Left ventricle myocardium inferior (tissue), 1 donor: Measurements from ENCODE around the gene OR8D2. TPM values are rescaled to one million over a fixed set of nuclear protein-coding genes. Genes with fewer than 3 reads are reported as not detected.

Source experiments
- DNase-seq: peaks from one replicate; pipeline ENCODE4 v3.0.0-alpha.2; 2020
- H3K27ac ChIP-seq: fragments of 200-600 bp; replicated peaks from 2 replicates; pipeline ENCODE4 v1.8.0; 2021
- H3K27me3 ChIP-seq: fragments of 200-600 bp; 2 replicates; pipeline ENCODE4 v1.8.0; 2021; ENCODE audit warnings: low read depth
- H3K36me3 ChIP-seq: fragments of 200-600 bp; 2 replicates; pipeline ENCODE4 v1.8.0; 2021
- H3K4me1 ChIP-seq: fragments of 200-600 bp; 2 replicates; pipeline ENCODE4 v1.8.0; 2021
- H3K4me3 ChIP-seq: fragments of 200-600 bp; 2 replicates; pipeline ENCODE4 v1.8.0; 2021; ENCODE audit warnings: mild to moderate bottlenecking, moderate library complexity
- H3K9me3 ChIP-seq: fragments of 200-600 bp; replicated peaks from 2 replicates; pipeline ENCODE4 v1.8.0; 2021
- intact Hi-C: fragments of 100-400 bp; cut with micrococcal nuclease; formaldehyde crosslinking; loops from one replicate; pipeline ENCODE4 v1.11.0; 2022
- total RNA-seq: library from RNA; stranded (reverse); fragmentation: NEBNext Ultra II Directional; extraction: Animal tissue kit (Norgen Biotek cat#: 25700); gene quantifications from one replicate; pipeline ENCODE4 v1.2.1, GENCODE V29; 2021
- TF ChIP-seq, protein P1 (sequence below): fragments of 200-600 bp; IDR thresholded peaks from 2 replicates; pipeline ENCODE4 v1.8.0; 2021; ENCODE audit warnings: antibody characterized with exemption, mild to moderate bottlenecking, borderline replicate concordance
- donor health status: DM: no; HTN: yes; CAD: no; lungs with severe emphysema.

Gene OR8D2
- total RNA-seq, 1 donor from 2014 or later, result not detected

DNA sequence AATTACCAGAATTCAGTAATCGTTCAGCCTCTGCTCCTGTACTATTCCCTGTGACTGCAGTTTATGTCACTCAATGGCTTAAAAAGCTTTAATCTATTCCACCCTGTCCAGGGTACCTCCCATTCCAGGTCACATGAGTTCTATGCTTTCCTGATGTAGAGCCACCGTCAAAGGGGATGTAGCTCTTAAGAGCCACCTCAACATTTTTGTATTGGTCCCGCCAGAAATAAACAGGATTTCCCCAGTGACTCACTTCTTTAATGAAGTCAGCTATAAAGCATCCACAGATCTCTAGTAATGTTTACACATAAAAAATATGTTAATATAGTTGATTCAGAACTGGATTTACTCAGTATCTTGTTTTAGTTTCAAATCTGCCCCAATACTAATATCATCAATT, 4.9 kb downstream of the OR8D2 start:
- TF ChIP-seq, protein P1, sequence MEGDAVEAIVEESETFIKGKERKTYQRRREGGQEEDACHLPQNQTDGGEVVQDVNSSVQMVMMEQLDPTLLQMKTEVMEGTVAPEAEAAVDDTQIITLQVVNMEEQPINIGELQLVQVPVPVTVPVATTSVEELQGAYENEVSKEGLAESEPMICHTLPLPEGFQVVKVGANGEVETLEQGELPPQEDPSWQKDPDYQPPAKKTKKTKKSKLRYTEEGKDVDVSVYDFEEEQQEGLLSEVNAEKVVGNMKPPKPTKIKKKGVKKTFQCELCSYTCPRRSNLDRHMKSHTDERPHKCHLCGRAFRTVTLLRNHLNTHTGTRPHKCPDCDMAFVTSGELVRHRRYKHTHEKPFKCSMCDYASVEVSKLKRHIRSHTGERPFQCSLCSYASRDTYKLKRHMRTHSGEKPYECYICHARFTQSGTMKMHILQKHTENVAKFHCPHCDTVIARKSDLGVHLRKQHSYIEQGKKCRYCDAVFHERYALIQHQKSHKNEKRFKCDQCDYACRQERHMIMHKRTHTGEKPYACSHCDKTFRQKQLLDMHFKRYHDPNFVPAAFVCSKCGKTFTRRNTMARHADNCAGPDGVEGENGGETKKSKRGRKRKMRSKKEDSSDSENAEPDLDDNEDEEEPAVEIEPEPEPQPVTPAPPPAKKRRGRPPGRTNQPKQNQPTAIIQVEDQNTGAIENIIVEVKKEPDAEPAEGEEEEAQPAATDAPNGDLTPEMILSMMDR, result no peak
- intact Hi-C loops, result no loop called here

DNA sequence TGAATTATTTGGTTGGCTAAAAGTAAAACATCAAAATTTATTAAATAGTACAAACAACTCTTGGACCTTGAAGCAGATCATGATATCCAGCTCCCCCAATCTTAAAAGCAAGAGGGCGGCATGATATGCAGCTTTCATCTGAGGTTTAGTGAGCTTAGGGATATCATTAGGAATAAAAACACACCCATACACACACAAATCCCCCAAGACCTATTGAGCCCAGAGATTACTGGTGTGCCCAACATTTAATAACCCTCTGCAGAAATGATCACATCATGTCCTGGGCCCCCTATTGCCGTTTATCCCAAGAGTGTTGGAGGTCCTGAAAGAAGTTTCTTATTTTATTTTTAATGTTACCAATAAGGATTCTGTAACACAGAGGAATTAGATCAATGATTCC, 6.1 kb downstream of the OR8D2 start, which contains the start of gene OR8D1:
Gene OR8D1 (minus strand): TSS at position 101 of the 400 bp plus-strand sequence. CDS start 3,183 bp downstream, outside the sequence.
- Histone ChIP-seq H3K27ac (no peak within 1 kb of the TSS), H3K27me3 (no peaks in the 10 kb centered on the region), H3K36me3 (no peaks in the 10 kb centered on the region), H3K9me3 (no peaks in the 10 kb centered on the region), H3K4me3 (no peak within 1 kb of the TSS), H3K4me1 (no peaks in the 10 kb centered on the region)
- TF ChIP-seq, protein P1, result no peak
- no peak for DNase-seq
- intact Hi-C loops, result no loop called here

More for the DNA sequence above, 4.9 kb downstream of the OR8D2 start:
- DNase-seq, result no peak
- H3K4me1 ChIP-seq, result no peaks in the 10 kb centered on the region
- H3K27ac ChIP-seq, result no peak overlapping the region
- H3K27me3 ChIP-seq, result peaks cover 8% of the 10 kb centered on the region
- H3K9me3 ChIP-seq, result no peaks in the 10 kb centered on the region
- no peak overlapping the region for H3K4me3 ChIP-seq
- H3K36me3 ChIP-seq, result no peaks in the 10 kb centered on the region

DNA sequence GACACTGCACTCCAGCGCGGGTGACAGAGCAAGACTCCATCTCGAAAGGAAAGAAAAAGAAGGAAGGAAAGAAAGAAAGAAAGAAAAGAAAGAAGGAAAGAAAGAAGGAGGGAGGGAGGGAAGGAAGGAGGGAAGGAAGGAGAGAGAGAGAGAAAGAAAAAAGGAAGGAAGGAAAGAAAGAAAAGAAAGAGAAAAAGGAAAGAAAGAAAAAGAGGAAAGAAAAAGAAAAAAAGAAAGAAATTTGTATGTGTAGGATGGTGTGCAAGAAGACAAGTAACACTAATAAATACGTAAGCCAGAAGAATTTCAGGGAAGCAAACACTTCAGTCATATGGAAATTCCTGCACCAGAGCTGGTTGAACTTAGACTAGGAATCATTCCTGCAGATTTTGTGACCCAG, 6.9 kb downstream of the OR8D2 start:
- H3K36me3 ChIP-seq, result no peaks in the 10 kb centered on the region
- intact Hi-C loops, result no loop called here
- TF ChIP-seq, protein P1, result no peak
- no peaks in the 10 kb centered on the region for H3K9me3 ChIP-seq
- no peak for DNase-seq
- H3K27me3 ChIP-seq, result no peaks in the 10 kb centered on the region
- H3K4me3 ChIP-seq, result no peak overlapping the region
- H3K4me1 ChIP-seq, result no peaks in the 10 kb centered on the region
- no peak overlapping the region for H3K27ac ChIP-seq

DNA sequence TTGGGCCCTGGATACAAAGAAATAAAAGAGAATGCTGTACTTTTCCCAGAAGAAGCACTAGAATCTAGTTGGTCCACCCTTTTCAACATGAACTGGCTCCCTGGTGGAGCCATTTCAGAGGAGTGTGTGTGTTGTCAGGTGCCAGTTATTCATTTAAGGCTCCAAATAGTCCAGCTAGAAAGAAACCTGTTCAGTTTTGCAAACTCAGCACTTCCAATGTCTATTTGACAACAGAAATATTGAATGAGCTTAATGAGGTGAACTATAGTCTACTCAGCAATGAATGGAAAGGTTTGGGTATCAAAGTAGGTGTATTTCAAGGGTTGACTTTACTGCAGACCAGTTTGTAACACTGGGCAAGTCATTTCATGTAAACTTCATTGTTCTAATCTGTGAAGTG, 8.3 kb downstream of the OR8D2 start:
- TF ChIP-seq, protein P1, result no peak

DNA sequence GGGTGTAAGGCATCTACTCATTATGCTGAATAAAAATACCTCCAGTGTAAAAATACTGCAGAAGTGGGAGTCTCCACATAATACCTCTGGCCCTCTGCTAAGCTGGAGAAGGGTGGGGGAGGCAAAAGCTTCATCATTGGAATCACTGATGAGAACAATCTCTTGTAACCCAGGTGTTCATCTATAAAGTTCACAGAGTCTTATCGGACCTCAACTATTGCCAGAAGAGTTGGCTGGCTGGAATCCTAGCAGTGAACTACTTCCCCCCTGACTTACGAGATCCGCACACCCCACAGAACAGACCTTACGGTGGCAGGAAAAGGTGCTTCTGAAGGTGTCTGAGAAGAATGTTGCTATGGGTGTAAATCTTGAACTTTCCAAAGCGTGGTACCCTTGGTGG, 8.7 kb downstream of the OR8D2 start:
- TF ChIP-seq, protein P1, result no peak
- intact Hi-C loops, result no loop called here
- Histone ChIP-seq H3K4me3 (no peak overlapping the region), H3K27me3 (no peaks in the 10 kb centered on the region), H3K27ac (no peak overlapping the region), H3K36me3 (no peaks in the 10 kb centered on the region), H3K9me3 (no peaks in the 10 kb centered on the region), H3K4me1 (no peaks in the 10 kb centered on the region)
- no peak for DNase-seq

More for the DNA sequence above, 8.3 kb downstream of the OR8D2 start:
- Histone ChIP-seq H3K36me3 (no peaks in the 10 kb centered on the region), H3K4me1 (no peaks in the 10 kb centered on the region), H3K9me3 (no peaks in the 10 kb centered on the region), H3K27me3 (no peaks in the 10 kb centered on the region), H3K27ac (no peak overlapping the region), H3K4me3 (no peak overlapping the region)
- DNase-seq, result no peak
- intact Hi-C loops, result no loop called here

DNA sequence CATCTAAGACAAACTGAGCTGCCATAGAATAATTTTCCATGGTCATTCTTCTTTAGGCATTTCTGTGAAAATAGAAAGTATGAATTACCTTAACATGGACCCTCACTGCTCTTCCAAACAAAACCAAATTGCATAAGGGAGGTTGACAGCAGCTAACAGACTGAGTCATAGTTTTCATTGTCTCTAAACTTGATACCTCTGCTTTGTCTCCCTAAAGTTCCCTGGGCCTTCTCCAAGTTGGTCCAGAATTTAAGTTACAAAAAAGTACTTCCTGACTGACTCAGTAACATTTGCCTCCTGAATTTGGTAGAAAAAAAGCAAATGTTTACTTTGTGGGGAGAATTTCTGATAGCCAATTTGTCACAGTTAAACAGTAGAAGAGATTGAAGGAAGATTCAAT, 9.3 kb downstream of the OR8D2 start:
- no peak for DNase-seq
- H3K9me3 ChIP-seq, result no peaks in the 10 kb centered on the region
- no peaks in the 10 kb centered on the region for H3K36me3 ChIP-seq
- H3K4me1 ChIP-seq, result no peaks in the 10 kb centered on the region
- no peaks in the 10 kb centered on the region for H3K27me3 ChIP-seq
- H3K4me3 ChIP-seq, result no peak overlapping the region
- no peak overlapping the region for H3K27ac ChIP-seq
- TF ChIP-seq, protein P1, result no peak
- intact Hi-C loops, result no loop called here
